Heart left ventricle (tissue), 16 donors: Measurements from ENCODE around the gene GNS. TPM values are rescaled to one million over a fixed set of nuclear protein-coding genes. Genes with fewer than 3 reads are reported as not detected.
"Not testable (repeated sequence)": the region's sequence is repeated elsewhere in the genome, so short reads cannot be mapped to it uniquely, and the experiment has no call there.

ENCODE experiments used
- ATAC-seq, 4 donors: fragments of 200-7000 bp; cut with Tn5 transposase; one replicate each; pipeline ENCODE4 v1.9.1; 2020 to 2022; ENCODE audit warnings: moderate library complexity in 4 of 4, mild to moderate bottlenecking in 3 of 4, moderate number of reproducible peaks in 1 of 4
- DNase-seq, 5 donors: peaks; one replicate each; pipeline ENCODE4 v3.0.0-alpha.2; 2020
- H3K27ac ChIP-seq, 12 donors: fragments of 200-600 bp; sonication (generic) in 4 of 12; one replicate each; pipeline versions ENCODE4 v1.5.0 to v1.8.0; 2016 to 2022; ENCODE audit warnings: mild to moderate bottlenecking in 2 of 12
- H3K27me3 ChIP-seq, 9 donors: fragments of 200-600 bp; sonication (generic) in 2 of 9; one replicate each; pipeline versions ENCODE4 v1.5.1 to v1.8.0; 2016 to 2022; ENCODE audit warnings: mild to moderate bottlenecking in 3 of 9
- H3K36me3 ChIP-seq, 9 donors: fragments of 200-600 bp; sonication (generic) in 2 of 9; one replicate each; pipeline versions ENCODE4 v1.5.0 to v1.8.0; 2018 to 2022; ENCODE audit warnings: mild to moderate bottlenecking in 2 of 9
- H3K4me1 ChIP-seq, 12 donors: fragments of 200-600 bp; sonication (generic) in 4 of 12; one replicate each; pipeline versions ENCODE4 v1.5.0 to v1.8.0; 2016 to 2022; ENCODE audit warnings: mild to moderate bottlenecking in 3 of 12
- H3K4me3 ChIP-seq, 12 donors: fragments of 200-600 bp; sonication (generic) in 4 of 12; one replicate each; pipeline versions ENCODE4 v1.5.0 to v1.8.0; 2017 to 2022; ENCODE audit warnings: mild to moderate bottlenecking in 9 of 12, moderate library complexity in 4 of 12
- H3K9me3 ChIP-seq, 12 donors: fragments of 200-600 bp; sonication (generic) in 4 of 12; one replicate each; pipeline versions ENCODE4 v1.5.0 to v1.8.0; 2016 to 2022; ENCODE audit warnings: mild to moderate bottlenecking in 1 of 12
- CTCF ChIP-seq, 12 donors: fragments of 200-600 bp; sonication (generic) in 4 of 12; IDR thresholded peaks; one replicate each; pipeline versions ENCODE4 v1.5.0 to v1.8.0; 2018 to 2022; ENCODE audit warnings: antibody characterized with exemption in 12 of 12, mild to moderate bottlenecking in 5 of 12
- POLR2A ChIP-seq, 2 donors: fragments of 450-650 bp; IDR thresholded peaks; one replicate each; pipeline ENCODE4 v1.6.1; 2017; ENCODE audit warnings: antibody characterized with exemption in 2 of 2, mild to moderate bottlenecking in 2 of 2, moderate library complexity in 2 of 2
- WGBS, 4 donors: extraction: QIAGEN DNeasy Blood & Tissue Kit in 2 of 4; methylation state at CpG; one replicate each; pipeline versions ENCODE4 v1.1.5 to v1.1.7; 2013 to 2018; 5-methylcytosine and 5-hydroxymethylcytosine counted together
- intact Hi-C, 10 donors: fragments of 100-400 bp; cut with DNase I; formaldehyde crosslinking; loops; one replicate each; pipeline versions ENCODE4 v1.11.1 to v1.14.2; 2022
- polyA plus RNA-seq, 2 donors: library from polyadenylated mRNA; stranded (reverse); fragments of 200-250 nt; gene quantifications; one replicate each; pipeline ENCODE4 v1.2.3, GENCODE V29; 2013
- total RNA-seq, 9 donors: library from RNA; depleted of rRNA in 2 of 9; stranded (reverse); fragments of >200 nt in 2 of 9; fragmentation: NEBNext Ultra II Directional in 3 of 9; extraction: Animal tissue kit (Norgen Biotek cat#: 25700) in 3 of 9; gene quantifications; one replicate each; pipeline versions ENCODE4 v1.1.0 to v1.2.4, GENCODE V29; 2016 to 2023
- donor health status: ischemic (EF 13 %, LVEDD 7.1; RV severe dilation, severe dysfunction).
- donor health status: healthy with polysubstance abuse.
- donor health status: DM: no; HTN: yes; CAD: no.
- donor health status: DM: no; HTN: no; CAD: no.
- donor health status: ischemic (EF 25% LVEDD 6.9; RV normal size, moderate dysfunction).
- donor health status: ischemic (EF 25% LVEDD 5.7; RV mildly dilated, moderate dysfunction).
- donor health status: healthy.
- donor health status: DM: yes; HTN: yes; CAD: no.
- donor health status: ischemic (EF 35%, LVEDD 5.7; RV mildly dilated, moderate dysfunction).
- donor health status: nonischemic (EF 11% LVEDD 7.7; RV severe dilation, severe dysfunction).
- donor health status: DM: yes; HTN: yes; CAD: no.
- donor health status: PGD.
- donor health status: ischemic (EF 29% LVEDD 5.4; RV normal size, mild dysfunction).
- donor health status: nonischemic (EF 23%, LVEDD 6.1; RV moderate dilation, normal function).

Gene GNS
- total and polyA plus RNA-seq, 11 donors: 22.0 to 246 (median 115) TPM

- Histone ChIP-seq H3K9me3 (no peaks in the 10 kb centered on the region), H3K4me1 (peaks cover 0 to 7% (median 0%) of the 10 kb centered on the region in 12 donors), H3K4me3 (no peak overlapping the region), H3K36me3 (no peaks in the 10 kb centered on the region), H3K27me3 (peaks cover 0 to 6% (median 0%) of the 10 kb centered on the region in 9 donors), H3K27ac (no peak overlapping the region)
- TF ChIP-seq CTCF (IDR thresholded peaks at IDR 0.05) (no peak), POLR2A (IDR thresholded peaks at IDR 0.05) (no peak)
- DNase-seq: no peak
- ATAC-seq: no peak
- intact Hi-C loops: loop anchor here in 2 of 10 donors (10.0 kb wide), 1 partner anchor 319 kb away; the partner anchor contains the start of gene WIF1 (in 2 of the 2)
- 81 to 92% (median 89%) methylated on average over 2 of the region's 2 CpGs for WGBS, 4 donors
These were observed 47.0 kb upstream of the GNS start for GRCh38 chr12:64806173-64806572.

GRCh38 chr12:64802180-64802775, 43.1 kb upstream of the GNS start:
- ATAC-seq (peak in 2 of 4 donors; percentile 64 to 67), DNase-seq (peak; percentile 32 to 70 (median 38))
- H3K4me3 ChIP-seq, H3K9me3 ChIP-seq, H3K27me3 ChIP-seq, H3K36me3 ChIP-seq, H3K27ac ChIP-seq: not testable (repeated sequence)
- intact Hi-C loops: loop anchor here in 4 of 10 donors (5.0 to 10.0 kb wide), 2 partner anchors 320 to 323 kb away; partner anchors contain the start of gene WIF1 (in 4 of the 4)
- peaks cover 0 to 12% (median 0%) of the 10 kb centered on the region in 12 donors for H3K4me1 ChIP-seq
- peak; percentile 81 to 92 (median 86) for TF ChIP-seq CTCF (IDR thresholded peaks at IDR 0.05)
- 35 to 36% (median 36%) methylated on average over 8 of the region's 8 CpGs for WGBS, 4 donors

GRCh38 chr12:64801381-64801780, 42.2 kb upstream of the GNS start:
- Histone ChIP-seq H3K27me3 (peaks cover 0 to 6% (median 0%) of the 10 kb centered on the region in 9 donors), H3K9me3 (no peaks in the 10 kb centered on the region), H3K36me3 (no peaks in the 10 kb centered on the region), H3K27ac (no peak overlapping the region), H3K4me1 (peaks cover 0 to 12% (median 0%) of the 10 kb centered on the region in 12 donors), H3K4me3 (no peak overlapping the region)
- TF ChIP-seq CTCF (IDR thresholded peaks at IDR 0.05): no peak
- no peak for TF ChIP-seq POLR2A (IDR thresholded peaks at IDR 0.05)
- DNase-seq (no peak), ATAC-seq (no peak)
- 76 to 84% (median 79%) methylated on average over 2 of the region's 2 CpGs for WGBS, 4 donors
- intact Hi-C loops: loop anchor here in 4 of 10 donors (5.0 to 10.0 kb wide), 2 partner anchors 321 to 323 kb away; partner anchors contain the start of gene WIF1 (in 4 of the 4)

- peaks cover 0 to 6% (median 0%) of the 10 kb centered on the region in 9 donors for H3K27me3 ChIP-seq
- H3K36me3 ChIP-seq: no peaks in the 10 kb centered on the region
- 89 to 91% (median 90%) methylated on average over 5 of the region's 5 CpGs for WGBS, 4 donors
- H3K9me3 ChIP-seq: no peaks in the 10 kb centered on the region
- H3K4me1 ChIP-seq: peaks cover 0 to 17% (median 0%) of the 10 kb centered on the region in 12 donors
- ATAC-seq (no peak), DNase-seq (no peak)
- H3K27ac ChIP-seq: no peak overlapping the region
- intact Hi-C loops: loop anchor here in 4 of 10 donors (5.0 to 10.0 kb wide), 2 partner anchors 322 to 324 kb away; partner anchors contain the start of gene WIF1 (in 4 of the 4)
- TF ChIP-seq POLR2A (IDR thresholded peaks at IDR 0.05): no peak
- TF ChIP-seq CTCF (IDR thresholded peaks at IDR 0.05): no peak
- H3K4me3 ChIP-seq: no peak overlapping the region
These were observed 41.4 kb upstream of the GNS start for GRCh38 chr12:64800640-64801039.
